Endothelial cell of umbilical vein (primary cell): ENCODE data around the gene CDC45. TPM values are rescaled to one million over a fixed set of nuclear protein-coding genes. Genes with fewer than 3 reads are reported as not detected.

Experiments used
- BruUV-seq: library from RNA; stranded (reverse); fragments of 400-500 nt; replicated peaks from 2 replicates; lab custom pipeline; 2021; lab: Mats Ljungman, UMichigan
- CTCF ChIA-PET: fragments of 300-600, 350-600 bp; sonication (Branson Sonifier 250); formaldehyde crosslinking; loops from one replicate; lab custom pipeline; 2021; ENCODE audit warnings: antibody characterized with exemption, inconsistent platforms; lab: Charles Lee
- POLR2A ChIA-PET: fragments of 300-600, 350-600 bp; sonication (Branson Sonifier 250); formaldehyde crosslinking; loops from one replicate; lab custom pipeline; 2021; ENCODE audit warnings: antibody characterized with exemption, inconsistent platforms; lab: Charles Lee
- DNase-seq: peaks from one replicate; pipeline ENCODE4 v3.0.0-alpha.2; 2011; ENCODE audit warnings: low read depth, low spot score
- FAIRE-seq: peaks from 2 replicates; lab custom pipeline; 2011; peaks lifted over from hg19 to GRCh38; lab: Jason Lieb, UNC
- H2AFZ ChIP-seq: 2 replicates; pipeline ENCODE4 v1.6.0; 2012; ENCODE audit warnings: low read depth, low read length, control low read depth, inconsistent platforms
- H3K27ac ChIP-seq: 2 replicates; pipeline ENCODE4 v1.5.1; 2011; ENCODE audit warnings: low read depth, mild to moderate bottlenecking, control low read depth, low read length, moderate library complexity; ENCODE audit not compliant: insufficient read depth
- H3K27me3 ChIP-seq, 2 experiments: 2 replicates each; pipeline versions ENCODE4 v1.6.0 to v1.6.1; 2011; ENCODE audit warnings: low read length in 2 of 2, mixed read lengths in 1 of 2; ENCODE audit not compliant: control insufficient read depth in 2 of 2, insufficient read depth in 2 of 2
- H3K36me3 ChIP-seq, 2 experiments: 2 replicates in 1 of 2; 3 replicates in 1 of 2; pipeline ENCODE4 v1.5.1; 2011; ENCODE audit warnings: low read length in 2 of 2, mild to moderate bottlenecking in 1 of 2, moderate library complexity in 1 of 2; ENCODE audit not compliant: control insufficient read depth in 2 of 2, insufficient read depth in 2 of 2; ENCODE audit errors: extremely low read depth in 1 of 2
- H3K4me1 ChIP-seq: 3 replicates; pipeline ENCODE4 v1.5.1; 2011; ENCODE audit warnings: mild to moderate bottlenecking, low read length; ENCODE audit not compliant: control insufficient read depth, insufficient read depth; ENCODE audit errors: extremely low read depth
- H3K4me2 ChIP-seq: 2 replicates; pipeline ENCODE4 v1.6.1; 2011; ENCODE audit warnings: low read length, control low read depth, mixed read lengths; ENCODE audit not compliant: insufficient read depth
- H3K4me3 ChIP-seq, 3 experiments: fragments of 200-600 bp in 1 of 3; sonication (generic), shearing (Covaris generic) in 1 of 3; replicated peaks in 1 of 3; 2 replicates each; pipeline ENCODE4 v1.5.1; 2011 to 2016; ENCODE audit warnings: control low read depth in 3 of 3, low read length in 3 of 3, mild to moderate bottlenecking in 2 of 3, inconsistent platforms in 1 of 3, low read depth in 1 of 3, moderate library complexity in 1 of 3; ENCODE audit not compliant: insufficient read depth in 1 of 3
- H3K79me2 ChIP-seq: 2 replicates; pipeline ENCODE4 v1.6.0; 2012; ENCODE audit warnings: low read length, inconsistent platforms; ENCODE audit not compliant: control insufficient read depth, insufficient read depth
- H3K9ac ChIP-seq: replicated peaks from 2 replicates; pipeline ENCODE3; 2011; ENCODE audit warnings: low read length, control low read depth; ENCODE audit not compliant: insufficient read depth; ENCODE audit errors: extremely low read depth
- H3K9me1 ChIP-seq: replicated peaks from 3 replicates; pipeline ENCODE4 v1.6.0; 2011; ENCODE audit warnings: mild to moderate bottlenecking, low read length; ENCODE audit not compliant: control insufficient read depth, insufficient read depth; ENCODE audit errors: extremely low read depth
- H3K9me3 ChIP-seq: replicated peaks from 2 replicates; pipeline ENCODE4 v1.5.1; 2012; ENCODE audit warnings: low read length, inconsistent platforms; ENCODE audit not compliant: control insufficient read depth, insufficient read depth
- H4K20me1 ChIP-seq: replicated peaks from 2 replicates; pipeline ENCODE3; 2011; ENCODE audit warnings: mild to moderate bottlenecking, low read length; ENCODE audit not compliant: control insufficient read depth, insufficient read depth; ENCODE audit errors: extremely low read depth
- CTCF ChIP-seq, 2 donors: IDR thresholded peaks; 1 replicate in 1 of 2; 2 replicates in 1 of 2; pipeline ENCODE4 v1.5.1; 2011; ENCODE audit warnings: low read length in 2 of 2, mild to moderate bottlenecking in 2 of 2, moderate library complexity in 2 of 2, control low read depth in 1 of 2, inconsistent platforms in 1 of 2, low read depth in 1 of 2; ENCODE audit not compliant: insufficient read depth in 1 of 2; ENCODE audit errors: extremely low read depth in 1 of 2
- EZH2 ChIP-seq: IDR thresholded peaks from 2 replicates; pipeline ENCODE4 v1.6.1; 2012; ENCODE audit warnings: borderline replicate concordance, low read depth, mild to moderate bottlenecking, moderate library complexity, low read length, inconsistent platforms; ENCODE audit not compliant: severe bottlenecking
- FOS ChIP-seq: IDR thresholded peaks from 2 replicates; pipeline ENCODE4 v1.6.1; 2011; ENCODE audit warnings: mild to moderate bottlenecking, low read length, moderate library complexity, borderline replicate concordance; ENCODE audit not compliant: insufficient read depth
- GATA2 ChIP-seq: IDR thresholded peaks from 2 replicates; pipeline ENCODE4 v1.7.0; 2011; ENCODE audit warnings: low read depth, mild to moderate bottlenecking, moderate library complexity, mixed read lengths, low read length; ENCODE audit not compliant: insufficient read length, insufficient read depth
- JUN ChIP-seq: IDR thresholded peaks from 2 replicates; pipeline ENCODE4 v1.6.1; 2011; ENCODE audit warnings: borderline replicate concordance, low read depth; ENCODE audit not compliant: insufficient read length, insufficient read depth
- MAX ChIP-seq: IDR thresholded peaks from 2 replicates; pipeline ENCODE4 v1.6.1; 2011; ENCODE audit not compliant: insufficient read depth, insufficient read length
- MYC ChIP-seq: IDR thresholded peaks from one replicate; pipeline ENCODE4 v1.6.1; 2011; ENCODE audit warnings: mild to moderate bottlenecking, low read depth, low read length
- POLR2A ChIP-seq: IDR thresholded peaks from 2 replicates; pipeline ENCODE4 v1.6.1; 2012; ENCODE audit warnings: low read depth, mild to moderate bottlenecking, control low read depth, low read length
- POLR2AphosphoS5 ChIP-seq: IDR thresholded peaks from 2 replicates; pipeline ENCODE4 v1.6.1; 2012; ENCODE audit warnings: low read depth, mild to moderate bottlenecking, control low read depth, low read length, moderate library complexity; ENCODE audit not compliant: insufficient read depth
- dilution Hi-C: fragments of 300-500 bp; cut with MboI; formaldehyde crosslinking; loops from one replicate; pipeline ENCODE4 v1.15.0; 2019; ENCODE audit warnings: low sequenced_read_pairs; ENCODE audit not compliant: extremely low pct_ligation_motif_present
- intact Hi-C: fragments of 100-400 bp; cut with micrococcal nuclease; formaldehyde crosslinking; loops from one replicate; pipeline ENCODE4 v1.10.0; 2022
- polyA plus RNA-seq, 4 experiments: library from polyadenylated mRNA; depleted of rRNA in 3 of 4; stranded (reverse) in 3 of 4; unstranded in 1 of 4; fragments of >200 nt; gene quantifications; 2 replicates each; pipeline versions ENCODE4 v1.2.1 to v1.2.3, GENCODE V29; 2011 to 2012; ENCODE audit warnings: missing spikeins in 1 of 4
- total RNA-seq: library from RNA; stranded (reverse); gene quantifications from 2 replicates; pipeline ENCODE4 v1.2.3, GENCODE V29; 2021

CDC45 gene
- total and polyA plus RNA-seq, 2 donors (not counting 3 experiments of a cell fraction or from before 2014, with no cell fraction given): 36.6 to 40.6 TPM

GRCh38 chr22:19463008-19463407, 16.7 kb upstream of the CDC45 start:
- TF ChIP-seq POLR2AphosphoS5 (no peak), CTCF (IDR thresholded peaks at IDR 0.05; ENCODE audit: extremely low read depth in 1 of 2, insufficient read depth in 1 of 2, low read depth in 1 of 2, low read length in 2 of 2) (no peak)
- ChIA-PET CTCF (interaction anchor here (1.3 to 2.5 kb wide), 5 partner anchors 11 to 284 kb away, joined by 3 to 13 read pairs (median 5); no protein-coding TSS in a partner anchor), POLR2A (no interaction called here)
- no TSS peak for BruUV-seq
- intact Hi-C loops: no loop called here
- Histone ChIP-seq H3K9me3 (no peaks in the 10 kb centered on the region), H3K4me1 (no peaks in the 10 kb centered on the region), H2AFZ (no peak overlapping the region), H3K4me2 (no peak overlapping the region), H3K9ac (no peak overlapping the region), H3K79me2 (no peaks in the 10 kb centered on the region), H3K4me3 (no peak overlapping the region), H3K27ac (no peak overlapping the region), H3K36me3 (peaks cover 27 to 41% of the 10 kb centered on the region in 2 experiments), H3K27me3 (no peaks in the 10 kb centered on the region), H4K20me1 (peaks cover 2% of the 10 kb centered on the region), H3K9me1 (no peaks in the 10 kb centered on the region)
- dilution Hi-C loops: no loop called here
- DNase-seq (no peak), FAIRE-seq (no peak)

- BruUV-seq: no TSS peak
- Histone ChIP-seq H3K79me2 (no peaks in the 10 kb centered on the region), H3K9ac (no peak overlapping the region), H3K27ac (no peak overlapping the region), H2AFZ (no peak overlapping the region), H4K20me1 (peaks cover 2% of the 10 kb centered on the region), H3K4me3 (no peak overlapping the region), H3K27me3 (no peaks in the 10 kb centered on the region), H3K9me1 (no peaks in the 10 kb centered on the region), H3K36me3 (peaks cover 32 to 45% of the 10 kb centered on the region in 2 experiments), H3K9me3 (no peaks in the 10 kb centered on the region), H3K4me2 (no peak overlapping the region), H3K4me1 (no peaks in the 10 kb centered on the region)
- DNase-seq: no peak
- ChIA-PET POLR2A (no interaction called here), CTCF (interaction anchor here (0.9 to 2.5 kb wide), 7 partner anchors 10 to 284 kb away, joined by 3 to 13 read pairs (median 5); no protein-coding TSS in a partner anchor)
- TF ChIP-seq POLR2A: no peak
- TF ChIP-seq POLR2AphosphoS5: no peak
- no peak for TF ChIP-seq JUN
- TF ChIP-seq MYC: no peak
- TF ChIP-seq MAX: no peak
- no peak for TF ChIP-seq GATA2
- TF ChIP-seq EZH2: no peak
- TF ChIP-seq FOS: no peak
- dilution Hi-C loops (no loop called here), intact Hi-C loops (no loop called here)
- no peak for FAIRE-seq
Observed at GRCh38 chr22:19463491-19464469, 15.9 kb upstream of the CDC45 start.
